ENCODE measurements around the gene UTP14C. TPM values are rescaled to one million over a fixed set of nuclear protein-coding genes. Genes with fewer than 3 reads are reported as not detected.

UTP14C gene
- total RNA-seq, 4 donors from 2014 or later: 13.8 to 17.0 (median 16.2) TPM

- TF ChIP-seq EP300 (IDR thresholded peaks at IDR 0.05): no peak
- no peak for TF ChIP-seq POLR2A (IDR thresholded peaks at IDR 0.05; ENCODE audit: low read depth)
- TF ChIP-seq POLR2AphosphoS5 (IDR thresholded peaks at IDR 0.05): no peak
- no peak for TF ChIP-seq CTCF (IDR thresholded peaks at IDR 0.05)
- H3K36me3 ChIP-seq: no peaks in the 10 kb centered on the region
- intact Hi-C loops (cut with DNase I): no loop called here
- no peak overlapping the region for H3K4me3 ChIP-seq
- H3K27me3 ChIP-seq: no peaks in the 10 kb centered on the region
- no peak overlapping the region for H3K27ac ChIP-seq (replicated peaks in 1 of 4)
- DNase-seq (ENCODE audit: extremely low spot score): no peak
- peaks cover 22 to 25% (median 24%) of the 10 kb centered on the region in 4 donors for H3K4me1 ChIP-seq
- WGBS: 86% methylated on average over 2 of the region's 2 CpGs
- H3K9me3 ChIP-seq: no peaks in the 10 kb centered on the region
Observed at GRCh38 chr13:51993713-51994112, 30.8 kb upstream of the UTP14C start.

GRCh38 chr13:51995677-51996551, 28.6 kb upstream of the UTP14C start:
- DNase-seq (ENCODE audit: extremely low spot score): no peak
- Histone ChIP-seq H3K36me3 (no peaks in the 10 kb centered on the region), H3K27ac (replicated peaks in 1 of 4) (peak overlapping the region; percentile 50 to 64 (median 51)), H3K4me1 (peaks cover 32 to 46% (median 44%) of the 10 kb centered on the region in 4 donors), H3K9me3 (no peaks in the 10 kb centered on the region), H3K27me3 (no peaks in the 10 kb centered on the region), H3K4me3 (peak overlapping the region in 3 of 4 donors; percentile 2 to 26 (median 22))
- intact Hi-C loops (cut with DNase I): no loop called here
- 28% methylated on average over 5 of the region's 9 CpGs for WGBS
- TF ChIP-seq POLR2A (IDR thresholded peaks at IDR 0.05; ENCODE audit: low read depth): no peak
- no peak for TF ChIP-seq POLR2AphosphoS5 (IDR thresholded peaks at IDR 0.05)
- no peak for TF ChIP-seq CTCF (IDR thresholded peaks at IDR 0.05)
- TF ChIP-seq EP300 (IDR thresholded peaks at IDR 0.05): no peak

GRCh38 chr13:51996641-51997040, 27.9 kb upstream of the UTP14C start:
- 95% methylated on average over 4 of the region's 4 CpGs for WGBS

GRCh38 chr13:51997186-51997585, 27.3 kb upstream of the UTP14C start:
- intact Hi-C loops (cut with DNase I): no loop called here
- no peak for DNase-seq (ENCODE audit: extremely low spot score)
- WGBS: 97% methylated on average over 2 of the region's 2 CpGs

More at GRCh38 chr13:51996641-51997040, 27.9 kb upstream of the UTP14C start:
- Histone ChIP-seq H3K4me1 (peaks cover 32 to 46% (median 44%) of the 10 kb centered on the region in 4 donors), H3K36me3 (no peaks in the 10 kb centered on the region), H3K4me3 (no peak overlapping the region), H3K27ac (replicated peaks in 1 of 4) (peak overlapping the region in 1 of 4 donors; percentile 40), H3K9me3 (no peaks in the 10 kb centered on the region), H3K27me3 (no peaks in the 10 kb centered on the region)
- intact Hi-C loops (cut with DNase I): no loop called here
- DNase-seq (ENCODE audit: extremely low spot score): no peak
- no peak for TF ChIP-seq POLR2A (IDR thresholded peaks at IDR 0.05; ENCODE audit: low read depth)
- no peak for TF ChIP-seq POLR2AphosphoS5 (IDR thresholded peaks at IDR 0.05)
- TF ChIP-seq EP300 (IDR thresholded peaks at IDR 0.05): no peak
- TF ChIP-seq CTCF (IDR thresholded peaks at IDR 0.05): no peak

More at GRCh38 chr13:51997186-51997585, 27.3 kb upstream of the UTP14C start:
- Histone ChIP-seq H3K36me3 (no peaks in the 10 kb centered on the region), H3K27me3 (no peaks in the 10 kb centered on the region), H3K9me3 (no peaks in the 10 kb centered on the region), H3K4me3 (no peak overlapping the region), H3K27ac (replicated peaks in 1 of 4) (no peak overlapping the region), H3K4me1 (peaks cover 32 to 46% (median 44%) of the 10 kb centered on the region in 4 donors)
- TF ChIP-seq POLR2AphosphoS5 (IDR thresholded peaks at IDR 0.05) (no peak), CTCF (IDR thresholded peaks at IDR 0.05) (no peak), POLR2A (IDR thresholded peaks at IDR 0.05; ENCODE audit: low read depth) (no peak), EP300 (IDR thresholded peaks at IDR 0.05) (no peak)

Measured in esophagus muscularis mucosa (tissue), 4 donors.